K562 (cell line): ENCODE measurements around the gene NSUN6. TPM values are rescaled to one million over a fixed set of nuclear protein-coding genes. Genes with fewer than 3 reads are reported as not detected.

Experiments used
- ATAC-seq: fragments of 200-7000 bp; cut with Tn5 transposase; 3 replicates; pipeline ENCODE4 v1.9.1; 2020; ENCODE audit warnings: moderate library complexity
- BruUV-seq: library from RNA; stranded (reverse); fragments of 400-500 nt; replicated peaks from 2 replicates; lab custom pipeline; 2021; lab: Mats Ljungman, UMichigan
- CTCF ChIA-PET: fragments of 300-600 bp; formaldehyde crosslinking; extraction: SDS; loops from one replicate; lab custom pipeline; 2021; ENCODE audit warnings: low intra/inter-chr PET ratio; lab: Yijun Ruan, JAX
- POLR2A ChIA-PET: fragments of 300-600, 350-650 bp; sonication (Branson Sonifier 250); formaldehyde crosslinking; extraction: SDS; loops from one replicate; lab custom pipeline; 2021; ENCODE audit warnings: antibody characterized with exemption, inconsistent platforms; lab: Yijun Ruan, JAX
- DNase-seq, 4 experiments: peaks; one replicate each; pipeline versions ENCODE4 v3.0.0 to v3.0.0-alpha.2; 2011 to 2018; ENCODE audit warnings: low spot score in 3 of 4, mixed read lengths in 3 of 4; ENCODE audit errors: extremely low read depth in 1 of 4
- FAIRE-seq: peaks from 2 replicates; lab custom pipeline; 2011; peaks lifted over from hg19 to GRCh38; lab: Jason Lieb, UNC
- H2AFZ ChIP-seq: 2 replicates; pipeline ENCODE4 v1.6.0; 2011; ENCODE audit warnings: low read depth, low read length, control low read depth, inconsistent platforms
- H3K27ac ChIP-seq: fragments of 200-600 bp; 3 replicates; pipeline ENCODE4 v1.8.0; 2011; ENCODE audit warnings: low read depth, mild to moderate bottlenecking, control low read depth, inconsistent platforms, low read length, moderate library complexity, mixed read lengths; ENCODE audit errors: extremely low read depth
- H3K27me3 ChIP-seq, 2 experiments: fragments of 300-600 bp in 1 of 2; 2 replicates in 1 of 2; 3 replicates in 1 of 2; pipeline versions ENCODE4 v1.6.0 to v1.8.0; 2011; ENCODE audit warnings: inconsistent platforms in 2 of 2, low read length in 2 of 2, mild to moderate bottlenecking in 1 of 2, mixed read lengths in 1 of 2, moderate library complexity in 1 of 2; ENCODE audit not compliant: control insufficient read depth in 2 of 2, insufficient read depth in 2 of 2
- H3K36me3 ChIP-seq: fragments of 300-600 bp; 3 replicates; pipeline ENCODE4 v1.8.0; 2011; ENCODE audit warnings: mild to moderate bottlenecking, low read length, inconsistent platforms; ENCODE audit not compliant: control insufficient read depth, insufficient read depth
- H3K4me1 ChIP-seq, 2 experiments: fragments of 200-600 bp in 1 of 2; replicated peaks in 1 of 2; 2 replicates in 1 of 2; 3 replicates in 1 of 2; pipeline versions ENCODE4 v1.5.1 to v1.8.0; 2011; ENCODE audit warnings: inconsistent platforms in 2 of 2, low read length in 2 of 2, mild to moderate bottlenecking in 1 of 2, mixed read lengths in 1 of 2, moderate library complexity in 1 of 2; ENCODE audit not compliant: control insufficient read depth in 2 of 2, insufficient read depth in 2 of 2
- H3K4me2 ChIP-seq: 2 replicates; pipeline ENCODE4 v1.6.1; 2011; ENCODE audit warnings: low read length, control low read depth, inconsistent platforms, mixed read lengths; ENCODE audit not compliant: insufficient read depth
- H3K4me3 ChIP-seq: fragments of 200-600 bp; sonication (generic), shearing (Covaris generic); 2 replicates; pipeline ENCODE4 v1.5.1; 2016; ENCODE audit warnings: control low read depth, inconsistent platforms
- H3K79me2 ChIP-seq: fragments of 200-600 bp; 3 replicates; pipeline ENCODE4 v1.8.0; 2011; ENCODE audit warnings: low read length, inconsistent platforms; ENCODE audit not compliant: control insufficient read depth, insufficient read depth
- H3K9ac ChIP-seq, 2 experiments: 2 replicates each; pipeline versions ENCODE4 v1.6.0 to v1.6.1; 2011; ENCODE audit warnings: low read depth in 2 of 2, low read length in 2 of 2, control low read depth in 1 of 2, inconsistent platforms in 1 of 2, mild to moderate bottlenecking in 1 of 2, mixed read lengths in 1 of 2; ENCODE audit not compliant: insufficient read depth in 1 of 2
- H3K9me1 ChIP-seq: one replicate; pipeline ENCODE4 v1.6.0; 2011; ENCODE audit warnings: inconsistent platforms, mild to moderate bottlenecking, low read length, moderate library complexity; ENCODE audit not compliant: control insufficient read depth, insufficient read depth
- H3K9me3 ChIP-seq: replicated peaks from 2 replicates; pipeline ENCODE4 v1.5.1; 2011; ENCODE audit warnings: low read depth, low read length, inconsistent platforms; ENCODE audit not compliant: control insufficient read depth, insufficient read depth
- H4K20me1 ChIP-seq: replicated peaks from 2 replicates; pipeline ENCODE4 v1.6.1; 2011; ENCODE audit warnings: low read length, inconsistent platforms, mixed read lengths; ENCODE audit not compliant: control insufficient read depth, insufficient read depth
- BMI1 ChIP-seq: fragments of 150-350 bp; IDR thresholded peaks from 2 replicates; pipeline ENCODE4 v1.6.1; 2014; ENCODE audit warnings: low read length
- CEBPZ ChIP-seq: fragments of 150-350 bp; IDR thresholded peaks from 2 replicates; pipeline ENCODE4 v1.6.1; 2014; ENCODE audit warnings: low read depth, mild to moderate bottlenecking, low read length, borderline replicate concordance
- CREB3L1 ChIP-seq: fragments of 450-650 bp; IDR thresholded peaks from 2 replicates; pipeline ENCODE4 v1.6.1; 2014; ENCODE audit warnings: low read depth, mild to moderate bottlenecking, moderate library complexity, borderline replicate concordance
- CSDE1 ChIP-seq, 2 experiments: fragments of 450-650 bp; IDR thresholded peaks; 2 replicates each; pipeline ENCODE4 v1.6.1; 2016; ENCODE audit warnings: mild to moderate bottlenecking in 1 of 2
- HNRNPK ChIP-seq: fragments of 200-400 bp; formaldehyde crosslinking; IDR thresholded peaks from one replicate; pipeline ENCODE4 v1.6.1; 2018; ENCODE audit warnings: mild to moderate bottlenecking, low read depth, low read length; ENCODE audit not compliant: poor library complexity, severe bottlenecking
- MED1 ChIP-seq: sonication (generic); formaldehyde crosslinking; IDR thresholded peaks from 2 replicates; pipeline ENCODE4 v1.8.1; 2023; ENCODE audit warnings: missing genetic modification reagents, borderline replicate concordance
- RBM15 ChIP-seq: fragments of 200-400 bp; formaldehyde crosslinking; IDR thresholded peaks from 2 replicates; pipeline ENCODE4 v1.6.1; 2018; ENCODE audit warnings: mild to moderate bottlenecking, low read length, moderate library complexity; ENCODE audit not compliant: insufficient read depth
- SAP30 ChIP-seq: fragments of 200-600 bp; sonication (generic); IDR thresholded peaks from 2 replicates; pipeline ENCODE4 v1.6.1; 2012; ENCODE audit warnings: borderline replicate concordance, low read depth, mild to moderate bottlenecking, moderate library complexity, low read length, control low read depth, inconsistent platforms; ENCODE audit not compliant: insufficient read depth, poor library complexity, severe bottlenecking
- ZBTB11 ChIP-seq, 3 experiments: fragments of 200-800 bp in 1 of 3; fragments of 250-450 bp in 1 of 3; fragments of 450-650 bp in 1 of 3; sonication (Bioruptor Pico) in 1 of 3; sonication (Bioruptor generic) in 1 of 3; formaldehyde crosslinking in 1 of 3; IDR thresholded peaks; 2 replicates each; pipeline versions ENCODE4 v1.6.1 to v1.8.0; 2016 to 2022; ENCODE audit warnings: mild to moderate bottlenecking in 2 of 3, missing genetic modification characterization in 2 of 3, missing compliant biosample characterization in 1 of 3, moderate library complexity in 1 of 3
- ZNF134 ChIP-seq: fragments of 250-450 bp; sonication (Bioruptor Pico); conservative IDR thresholded peaks from 2 replicates; pipeline ENCODE4 v1.4.0; 2020
- ZNF311 ChIP-seq: fragments of 250-450 bp; sonication (Bioruptor Pico); IDR thresholded peaks from 2 replicates; pipeline ENCODE4 v1.4.0; 2020; ENCODE audit warnings: mild to moderate bottlenecking, moderate library complexity
- ZNF717 ChIP-seq: fragments of 250-450 bp; sonication (Bioruptor Pico); IDR thresholded peaks from 2 replicates; pipeline ENCODE4 v1.5.0; 2021
- WGBS: fragments of 100-300 bp; shearing (Covaris generic); methylation state at CpG from one replicate; pipeline ENCODE4 v1.1.6; 2016; ENCODE audit warnings: low coverage, mixed read lengths; ENCODE audit not compliant: insufficient coverage; ENCODE audit errors: missing lambda C conversion rate; 5-methylcytosine and 5-hydroxymethylcytosine counted together
- in situ Hi-C: fragments of 300-500 bp; cut with MboI; formaldehyde crosslinking; loops from 4 replicates; pipeline ENCODE4 v1.15.0; 2018; ENCODE audit warnings: inconsistent platforms, mixed read lengths
- intact Hi-C: fragments of 100-400 bp; cut with micrococcal nuclease; formaldehyde crosslinking; loops from 2 replicates; pipeline ENCODE4 v1.14.2; 2022
- polyA plus RNA-seq, 8 experiments: library from polyadenylated mRNA; depleted of rRNA in 4 of 8; stranded (reverse) in 5 of 8; unstranded in 3 of 8; fragments of >200 nt; fragmentation: Nextera tagmentation in 2 of 8; fragmentation: Illumina TruSeq in 1 of 8; extraction: Ambion mirVana in 2 of 8; extraction: Trizol in 1 of 8; gene quantifications; 2 replicates each; pipeline versions ENCODE4 v1.2.1 to v1.2.3, GENCODE V29; 2011 to 2014; ENCODE audit warnings: inconsistent platforms in 1 of 8, missing spikeins in 1 of 8
- total RNA-seq, 7 experiments: library from RNA; depleted of rRNA in 6 of 7; stranded (reverse); fragments of >200 nt in 6 of 7; fragmentation: Illumina TruSeq in 2 of 7; extraction: Trizol in 2 of 7; gene quantifications; 2 replicates each; pipeline versions ENCODE4 v1.2.1 to v1.2.3, GENCODE V29; 2011 to 2021; ENCODE audit warnings: low replicate concordance in 1 of 7

NSUN6 gene
- total and polyA plus RNA-seq, 9 of the 15 experiments (the other 6 are each of a cell fraction or from before 2014, with no cell fraction given): 12.5 to 33.1 (median 24.2) TPM

- no TSS peak for BruUV-seq
- CTCF ChIA-PET: no interaction called here
- POLR2A ChIA-PET: no interaction called here
- Histone ChIP-seq H3K4me3 (no peak overlapping the region), H3K36me3 (no peaks in the 10 kb centered on the region), H3K4me1 (no peaks in the 10 kb centered on the region), H3K9me1 (no peaks in the 10 kb centered on the region), H2AFZ (no peak overlapping the region), H3K9ac (no peak overlapping the region), H3K27me3 (no peaks in the 10 kb centered on the region), H3K79me2 (no peaks in the 10 kb centered on the region), H3K4me2 (no peak overlapping the region), H4K20me1 (no peaks in the 10 kb centered on the region), H3K9me3 (no peaks in the 10 kb centered on the region), H3K27ac (no peak overlapping the region)
- FAIRE-seq (no peak), ATAC-seq (no peak), DNase-seq (no peak)
- no peak for TF ChIP-seq RBM15
- TF ChIP-seq ZNF311: no peak
- TF ChIP-seq CREB3L1: no peak
- no peak for TF ChIP-seq SAP30
- TF ChIP-seq ZNF717: no peak
- no peak for TF ChIP-seq CSDE1 (IDR thresholded peaks at IDR 0.05)
- TF ChIP-seq HNRNPK: no peak
- TF ChIP-seq BMI1: no peak
- no peak for TF ChIP-seq ZBTB11 (CRISPR knock-in tag; IDR thresholded peaks at IDR 0.05)
- no peak for TF ChIP-seq MED1 (CRISPR knock-in tag)
- no peak for TF ChIP-seq CEBPZ
- TF ChIP-seq ZNF134 (CRISPR knock-in tag): no peak
- in situ Hi-C loops: no loop called here
- 77% methylated on average over 2 of the region's 2 CpGs for WGBS
- intact Hi-C loops: no loop called here
Observed at GRCh38 chr10:18523858-18524257, 127.5 kb downstream of the NSUN6 start.
